GM12874 (cell line): ENCODE data around the gene ANP32B.

ENCODE experiments used
- CTCF ChIP-seq: IDR thresholded peaks from 2 replicates; pipeline ENCODE4 v1.5.1; 2011; ENCODE audit warnings: low read depth, mild to moderate bottlenecking, control low read depth, low read length, moderate library complexity; ENCODE audit not compliant: insufficient read depth

Gene ANP32B

GRCh38 chr9:97961361-97961760, 21.8 kb upstream of the ANP32B start:
- no peak for TF ChIP-seq CTCF

- TF ChIP-seq CTCF = no peak
Measured at GRCh38 chr9:97962136-97962535, 21.0 kb upstream of the ANP32B start.

GRCh38 chr9:97962575-97962974, 20.6 kb upstream of the ANP32B start:
- TF ChIP-seq CTCF = no peak

- no peak for TF ChIP-seq CTCF
Measured at GRCh38 chr9:97963232-97963631, 19.9 kb upstream of the ANP32B start.

GRCh38 chr9:97964901-97965300, 18.2 kb upstream of the ANP32B start:
- TF ChIP-seq CTCF = no peak

- no peak for TF ChIP-seq CTCF
Measured at GRCh38 chr9:97966493-97966892, 16.6 kb upstream of the ANP32B start.

GRCh38 chr9:97969014-97969413, 14.1 kb upstream of the ANP32B start:
- no peak for TF ChIP-seq CTCF

GRCh38 chr9:97970165-97970564, 13.0 kb upstream of the ANP32B start:
- no peak for TF ChIP-seq CTCF
